ENCODE results near the gene RGS7.
"Not testable (repeated sequence)": the region's sequence is repeated elsewhere in the genome, so short reads cannot be mapped to it uniquely, and the experiment has no call there.

RGS7 gene

DNA sequence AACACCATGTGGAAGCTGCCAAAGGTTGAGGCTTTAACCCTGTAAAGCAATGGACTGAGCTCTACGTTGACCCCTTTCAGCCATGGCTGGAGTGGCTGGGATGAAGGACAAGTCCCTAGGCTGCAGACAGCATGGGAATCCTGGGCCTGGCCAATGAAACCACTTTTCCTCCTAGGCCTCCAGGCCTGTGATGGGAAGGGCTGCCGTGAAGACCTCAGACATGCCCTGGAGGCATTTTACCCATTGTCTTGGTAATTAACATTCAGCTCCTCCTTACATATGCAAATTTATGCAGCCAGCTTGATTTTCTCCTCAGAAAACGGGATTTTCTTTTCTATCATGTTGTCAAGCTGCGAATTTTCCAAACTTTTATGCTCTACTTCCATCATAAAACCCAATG is 214.5 kb downstream of the RGS7 start:
- TF ChIP-seq, protein P1, sequence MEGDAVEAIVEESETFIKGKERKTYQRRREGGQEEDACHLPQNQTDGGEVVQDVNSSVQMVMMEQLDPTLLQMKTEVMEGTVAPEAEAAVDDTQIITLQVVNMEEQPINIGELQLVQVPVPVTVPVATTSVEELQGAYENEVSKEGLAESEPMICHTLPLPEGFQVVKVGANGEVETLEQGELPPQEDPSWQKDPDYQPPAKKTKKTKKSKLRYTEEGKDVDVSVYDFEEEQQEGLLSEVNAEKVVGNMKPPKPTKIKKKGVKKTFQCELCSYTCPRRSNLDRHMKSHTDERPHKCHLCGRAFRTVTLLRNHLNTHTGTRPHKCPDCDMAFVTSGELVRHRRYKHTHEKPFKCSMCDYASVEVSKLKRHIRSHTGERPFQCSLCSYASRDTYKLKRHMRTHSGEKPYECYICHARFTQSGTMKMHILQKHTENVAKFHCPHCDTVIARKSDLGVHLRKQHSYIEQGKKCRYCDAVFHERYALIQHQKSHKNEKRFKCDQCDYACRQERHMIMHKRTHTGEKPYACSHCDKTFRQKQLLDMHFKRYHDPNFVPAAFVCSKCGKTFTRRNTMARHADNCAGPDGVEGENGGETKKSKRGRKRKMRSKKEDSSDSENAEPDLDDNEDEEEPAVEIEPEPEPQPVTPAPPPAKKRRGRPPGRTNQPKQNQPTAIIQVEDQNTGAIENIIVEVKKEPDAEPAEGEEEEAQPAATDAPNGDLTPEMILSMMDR (IDR thresholded peaks at IDR 0.05; ENCODE audit: low read depth, low read length, missing control alignments): no peak
- DNase-seq (ENCODE audit: extremely low read depth, low read depth): no peak
- H3K4me3 ChIP-seq (replicated peaks; ENCODE audit: low read depth, low read length): no peak overlapping the region

DNA sequence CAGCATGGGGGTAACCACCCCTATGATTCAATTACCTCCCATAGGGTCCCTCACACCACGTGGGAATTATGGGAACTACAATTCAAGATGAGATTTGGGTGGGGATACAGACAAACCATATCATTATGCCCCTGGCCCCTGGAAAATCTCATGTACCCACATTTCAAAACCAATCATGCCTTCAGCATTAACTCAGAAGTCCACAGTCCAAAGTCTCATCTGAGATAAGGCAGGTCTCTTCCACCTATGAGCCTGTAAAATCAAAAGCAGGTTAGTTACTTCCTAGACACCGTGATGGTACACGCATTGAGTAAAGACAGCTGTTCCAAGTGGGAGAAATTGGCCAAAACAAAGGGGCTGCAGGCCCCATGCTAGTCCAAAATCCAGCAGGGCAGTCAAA is 215.4 kb downstream of the RGS7 start:
- not testable (repeated sequence) for H3K4me3 ChIP-seq (replicated peaks; ENCODE audit: low read depth, low read length); DNase-seq (ENCODE audit: extremely low read depth, low read depth)

DNA sequence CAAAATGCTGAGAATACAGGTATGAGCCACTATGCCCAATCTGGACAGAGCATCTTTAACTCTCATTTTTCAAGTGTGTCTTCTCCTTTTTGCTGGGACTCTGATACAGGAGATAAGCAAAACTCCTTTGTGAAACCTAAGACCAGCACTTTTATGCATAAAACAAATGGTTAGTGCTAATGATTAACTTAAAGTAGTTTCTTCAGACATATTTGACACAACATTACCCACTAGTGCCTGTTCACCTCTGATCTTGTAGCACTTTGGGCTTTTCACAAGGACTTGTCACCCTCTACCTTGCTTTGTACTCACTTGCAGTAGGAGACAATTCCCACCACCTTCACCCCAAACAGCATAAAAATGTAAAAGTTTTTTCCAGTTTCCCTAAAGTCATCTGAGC is 216.3 kb downstream of the RGS7 start:
- TF ChIP-seq, protein P1 (IDR thresholded peaks at IDR 0.05; ENCODE audit: low read depth, low read length, missing control alignments): no peak
- no peak overlapping the region for H3K4me3 ChIP-seq (replicated peaks; ENCODE audit: low read depth, low read length)
- DNase-seq (ENCODE audit: extremely low read depth, low read depth): no peak

DNA sequence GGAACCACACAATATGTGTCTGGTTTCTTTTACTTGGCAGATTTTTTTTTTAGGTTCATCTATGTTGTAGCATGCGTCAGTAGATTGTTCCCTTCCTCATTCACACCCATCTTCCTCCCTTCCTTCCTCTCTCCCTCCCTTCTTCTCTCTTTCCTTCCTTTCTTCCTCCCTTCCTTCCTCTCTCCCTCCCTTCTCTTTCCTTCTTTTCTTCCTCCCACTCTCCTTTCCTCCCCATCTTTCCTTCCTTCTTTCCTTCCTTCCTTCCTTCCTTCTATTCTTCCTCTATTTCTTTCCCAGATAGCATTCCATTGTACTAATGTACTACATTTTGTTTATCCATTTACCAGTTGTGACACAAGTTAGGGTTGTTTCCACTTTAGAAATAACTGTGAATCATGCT is 218.0 kb downstream of the RGS7 start:
- TF ChIP-seq, protein P1 (IDR thresholded peaks at IDR 0.05; ENCODE audit: low read depth, low read length, missing control alignments): no peak
- no peak overlapping the region for H3K4me3 ChIP-seq (replicated peaks; ENCODE audit: low read depth, low read length)
- no peak for DNase-seq (ENCODE audit: extremely low read depth, low read depth)

DNA sequence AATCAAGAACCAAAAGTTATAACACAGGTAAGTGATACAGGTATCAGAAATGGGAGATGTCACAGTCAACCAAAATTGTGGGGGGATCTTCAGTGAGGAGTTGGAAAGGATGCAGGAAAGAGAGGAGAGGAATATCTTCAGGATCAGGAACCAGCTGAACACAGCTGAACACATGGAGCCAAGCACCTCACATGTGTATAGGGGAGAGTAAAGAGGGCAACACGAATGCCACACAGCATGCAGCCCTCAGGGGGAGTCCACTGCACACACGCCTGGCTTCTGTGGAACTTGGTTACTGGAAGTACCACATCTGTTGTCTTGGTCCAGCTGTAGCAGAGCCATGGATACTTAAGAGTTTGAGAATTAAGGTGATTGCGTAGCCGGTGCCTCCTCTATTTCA is 218.8 kb downstream of the RGS7 start:
- TF ChIP-seq, protein P1 (IDR thresholded peaks at IDR 0.05; ENCODE audit: low read depth, low read length, missing control alignments): no peak
- no peak overlapping the region for H3K4me3 ChIP-seq (replicated peaks; ENCODE audit: low read depth, low read length)
- DNase-seq (ENCODE audit: extremely low read depth, low read depth): no peak

DNA sequence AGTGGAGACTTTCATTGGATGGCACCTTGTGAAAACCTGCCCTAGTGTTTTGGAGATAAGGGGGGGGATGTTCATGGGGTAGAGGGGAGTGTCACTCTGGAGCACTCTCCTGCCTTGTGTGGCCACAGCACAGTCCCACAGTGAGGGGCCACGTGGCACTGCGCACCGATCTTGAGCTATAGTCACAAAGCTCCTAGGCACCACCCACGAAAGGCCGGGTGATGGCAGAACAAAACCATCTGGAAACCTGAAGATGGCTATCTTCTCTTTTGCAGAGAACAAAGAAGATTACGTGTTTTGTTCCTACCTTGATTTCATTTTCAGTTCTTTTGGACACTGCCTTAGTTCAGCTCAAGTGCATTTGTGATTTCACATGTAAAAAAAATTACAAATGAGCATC is 220.6 kb downstream of the RGS7 start:
- DNase-seq (ENCODE audit: extremely low read depth, low read depth): no peak
- TF ChIP-seq, protein P1 (IDR thresholded peaks at IDR 0.05; ENCODE audit: low read depth, low read length, missing control alignments): no peak

DNA sequence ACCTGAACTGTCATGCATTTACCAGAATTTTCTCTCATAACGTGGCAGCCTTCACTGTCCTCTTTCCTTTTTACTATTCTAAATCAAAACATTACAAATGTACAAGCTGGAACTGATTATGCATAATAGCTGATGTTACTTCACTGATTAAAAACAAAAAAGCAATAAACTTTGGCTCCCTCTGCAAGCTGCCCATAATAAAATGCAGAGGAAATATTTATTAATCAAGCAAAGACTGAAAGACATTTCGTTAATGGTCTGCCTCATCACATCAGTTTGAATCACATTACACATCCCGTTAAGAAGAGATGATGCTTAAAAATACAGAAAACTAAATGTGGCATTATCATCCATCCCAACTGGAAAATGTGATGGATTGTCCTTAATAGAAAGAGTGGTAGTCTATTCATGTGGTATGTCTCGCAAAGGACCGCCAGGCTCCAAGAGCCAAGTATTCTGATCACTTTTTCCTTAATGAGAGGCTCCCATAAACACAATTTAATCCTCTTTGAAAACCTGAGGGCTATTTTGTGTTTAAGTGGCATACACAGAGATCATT is 225.3 kb downstream of the RGS7 start:
- DNase-seq (ENCODE audit: extremely low read depth, low read depth): no peak
- no peak overlapping the region for H3K4me3 ChIP-seq (replicated peaks; ENCODE audit: low read depth, low read length)
- TF ChIP-seq, protein P1 (IDR thresholded peaks at IDR 0.05; ENCODE audit: low read depth, low read length, missing control alignments): no peak

More for the DNA sequence above, 220.6 kb downstream of the RGS7 start:
- no peak overlapping the region for H3K4me3 ChIP-seq (replicated peaks; ENCODE audit: low read depth, low read length)

All from HFF-Myc (cell line).